K562 (cell line): ENCODE data around the gene HIPK1. TPM values are rescaled to one million over a fixed set of nuclear protein-coding genes. Genes with fewer than 3 reads are reported as not detected.

Experiments used
- ATAC-seq: fragments of 200-7000 bp; cut with Tn5 transposase; 3 replicates; pipeline ENCODE4 v1.9.1; 2020; ENCODE audit warnings: moderate library complexity
- BruUV-seq: library from RNA; stranded (reverse); fragments of 400-500 nt; replicated peaks from 2 replicates; lab custom pipeline; 2021; lab: Mats Ljungman, UMichigan
- CTCF ChIA-PET: fragments of 300-600 bp; formaldehyde crosslinking; extraction: SDS; loops from one replicate; lab custom pipeline; 2021; ENCODE audit warnings: low intra/inter-chr PET ratio; lab: Yijun Ruan, JAX
- POLR2A ChIA-PET: fragments of 300-600, 350-650 bp; sonication (Branson Sonifier 250); formaldehyde crosslinking; extraction: SDS; loops from one replicate; lab custom pipeline; 2021; ENCODE audit warnings: antibody characterized with exemption, inconsistent platforms; lab: Yijun Ruan, JAX
- DNase-seq, 4 experiments: peaks; one replicate each; pipeline versions ENCODE4 v3.0.0 to v3.0.0-alpha.2; 2011 to 2018; ENCODE audit warnings: low spot score in 3 of 4, mixed read lengths in 3 of 4; ENCODE audit errors: extremely low read depth in 1 of 4
- FAIRE-seq: peaks from 2 replicates; lab custom pipeline; 2011; peaks lifted over from hg19 to GRCh38; lab: Jason Lieb, UNC
- H2AFZ ChIP-seq: 2 replicates; pipeline ENCODE4 v1.6.0; 2011; ENCODE audit warnings: low read depth, low read length, control low read depth, inconsistent platforms
- H3K27ac ChIP-seq: fragments of 200-600 bp; 3 replicates; pipeline ENCODE4 v1.8.0; 2011; ENCODE audit warnings: low read depth, mild to moderate bottlenecking, control low read depth, inconsistent platforms, low read length, moderate library complexity, mixed read lengths; ENCODE audit errors: extremely low read depth
- H3K27me3 ChIP-seq, 2 experiments: fragments of 300-600 bp in 1 of 2; 2 replicates in 1 of 2; 3 replicates in 1 of 2; pipeline versions ENCODE4 v1.6.0 to v1.8.0; 2011; ENCODE audit warnings: inconsistent platforms in 2 of 2, low read length in 2 of 2, mild to moderate bottlenecking in 1 of 2, mixed read lengths in 1 of 2, moderate library complexity in 1 of 2; ENCODE audit not compliant: control insufficient read depth in 2 of 2, insufficient read depth in 2 of 2
- H3K36me3 ChIP-seq: fragments of 300-600 bp; 3 replicates; pipeline ENCODE4 v1.8.0; 2011; ENCODE audit warnings: mild to moderate bottlenecking, low read length, inconsistent platforms; ENCODE audit not compliant: control insufficient read depth, insufficient read depth
- H3K4me1 ChIP-seq, 2 experiments: fragments of 200-600 bp in 1 of 2; replicated peaks in 1 of 2; 2 replicates in 1 of 2; 3 replicates in 1 of 2; pipeline versions ENCODE4 v1.5.1 to v1.8.0; 2011; ENCODE audit warnings: inconsistent platforms in 2 of 2, low read length in 2 of 2, mild to moderate bottlenecking in 1 of 2, mixed read lengths in 1 of 2, moderate library complexity in 1 of 2; ENCODE audit not compliant: control insufficient read depth in 2 of 2, insufficient read depth in 2 of 2
- H3K4me2 ChIP-seq: 2 replicates; pipeline ENCODE4 v1.6.1; 2011; ENCODE audit warnings: low read length, control low read depth, inconsistent platforms, mixed read lengths; ENCODE audit not compliant: insufficient read depth
- H3K4me3 ChIP-seq: fragments of 200-600 bp; sonication (generic), shearing (Covaris generic); 2 replicates; pipeline ENCODE4 v1.5.1; 2016; ENCODE audit warnings: control low read depth, inconsistent platforms
- H3K79me2 ChIP-seq: fragments of 200-600 bp; 3 replicates; pipeline ENCODE4 v1.8.0; 2011; ENCODE audit warnings: low read length, inconsistent platforms; ENCODE audit not compliant: control insufficient read depth, insufficient read depth
- H3K9ac ChIP-seq, 2 experiments: 2 replicates each; pipeline versions ENCODE4 v1.6.0 to v1.6.1; 2011; ENCODE audit warnings: low read depth in 2 of 2, low read length in 2 of 2, control low read depth in 1 of 2, inconsistent platforms in 1 of 2, mild to moderate bottlenecking in 1 of 2, mixed read lengths in 1 of 2; ENCODE audit not compliant: insufficient read depth in 1 of 2
- H3K9me1 ChIP-seq: one replicate; pipeline ENCODE4 v1.6.0; 2011; ENCODE audit warnings: inconsistent platforms, mild to moderate bottlenecking, low read length, moderate library complexity; ENCODE audit not compliant: control insufficient read depth, insufficient read depth
- H3K9me3 ChIP-seq: replicated peaks from 2 replicates; pipeline ENCODE4 v1.5.1; 2011; ENCODE audit warnings: low read depth, low read length, inconsistent platforms; ENCODE audit not compliant: control insufficient read depth, insufficient read depth
- H4K20me1 ChIP-seq: replicated peaks from 2 replicates; pipeline ENCODE4 v1.6.1; 2011; ENCODE audit warnings: low read length, inconsistent platforms, mixed read lengths; ENCODE audit not compliant: control insufficient read depth, insufficient read depth
- CBX2 ChIP-seq: fragments of 200-600 bp; sonication (generic); IDR thresholded peaks from one replicate; pipeline ENCODE4 v1.6.1; 2012; ENCODE audit warnings: mild to moderate bottlenecking, low read length, inconsistent platforms; ENCODE audit not compliant: insufficient read depth, poor library complexity, severe bottlenecking
- CEBPB ChIP-seq: fragments of 450-650 bp; IDR thresholded peaks from 2 replicates; pipeline ENCODE4 v1.6.1; 2016; ENCODE audit warnings: missing genetic modification characterization, missing compliant biosample characterization
- FOS ChIP-seq: IDR thresholded peaks from 3 replicates; pipeline ENCODE4 v1.6.1; 2011; ENCODE audit not compliant: insufficient read length; ENCODE audit errors: extremely low read depth
- ID3 ChIP-seq, 2 experiments: fragments of 250-450 bp in 1 of 2; fragments of 450-650 bp in 1 of 2; sonication (Bioruptor Pico) in 1 of 2; IDR thresholded peaks; 2 replicates each; pipeline versions ENCODE4 v1.6.1 to v1.8.0; 2016 to 2021; ENCODE audit warnings: mild to moderate bottlenecking in 2 of 2, moderate library complexity in 2 of 2, missing compliant biosample characterization in 1 of 2, missing genetic modification characterization in 1 of 2
- LEF1 ChIP-seq: fragments of 450-650 bp; IDR thresholded peaks from 2 replicates; pipeline ENCODE4 v1.6.1; 2016; ENCODE audit warnings: mild to moderate bottlenecking
- MTA1 ChIP-seq: fragments of 450-650 bp; IDR thresholded peaks from 2 replicates; pipeline ENCODE4 v1.6.1; 2017; ENCODE audit warnings: borderline replicate concordance
- MTA2 ChIP-seq: fragments of 450-650 bp; IDR thresholded peaks from 2 replicates; pipeline ENCODE4 v1.6.1; 2016; ENCODE audit warnings: low read depth
- TAF7 ChIP-seq: fragments of 450-650 bp; IDR thresholded peaks from 2 replicates; pipeline ENCODE4 v1.6.1; 2016; ENCODE audit warnings: missing genetic modification characterization, missing compliant biosample characterization
- ZBTB26 ChIP-seq: fragments of 450-650 bp; formaldehyde crosslinking; IDR thresholded peaks from 2 replicates; pipeline ENCODE4 v1.4.0; 2022; ENCODE audit warnings: missing genetic modification characterization
- ZBTB9 ChIP-seq: fragments of 450-650 bp; formaldehyde crosslinking; IDR thresholded peaks from 2 replicates; pipeline ENCODE4 v1.4.0; 2020; ENCODE audit warnings: mild to moderate bottlenecking, moderate library complexity
- WGBS: fragments of 100-300 bp; shearing (Covaris generic); methylation state at CpG from one replicate; pipeline ENCODE4 v1.1.6; 2016; ENCODE audit warnings: low coverage, mixed read lengths; ENCODE audit not compliant: insufficient coverage; ENCODE audit errors: missing lambda C conversion rate; 5-methylcytosine and 5-hydroxymethylcytosine counted together
- in situ Hi-C: fragments of 300-500 bp; cut with MboI; formaldehyde crosslinking; loops from 4 replicates; pipeline ENCODE4 v1.15.0; 2018; ENCODE audit warnings: inconsistent platforms, mixed read lengths
- intact Hi-C: fragments of 100-400 bp; cut with micrococcal nuclease; formaldehyde crosslinking; loops from 2 replicates; pipeline ENCODE4 v1.14.2; 2022
- polyA plus RNA-seq, 8 experiments: library from polyadenylated mRNA; depleted of rRNA in 4 of 8; stranded (reverse) in 5 of 8; unstranded in 3 of 8; fragments of >200 nt; fragmentation: Nextera tagmentation in 2 of 8; fragmentation: Illumina TruSeq in 1 of 8; extraction: Ambion mirVana in 2 of 8; extraction: Trizol in 1 of 8; gene quantifications; 2 replicates each; pipeline versions ENCODE4 v1.2.1 to v1.2.3, GENCODE V29; 2011 to 2014; ENCODE audit warnings: inconsistent platforms in 1 of 8, missing spikeins in 1 of 8
- total RNA-seq, 7 experiments: library from RNA; depleted of rRNA in 6 of 7; stranded (reverse); fragments of >200 nt in 6 of 7; fragmentation: Illumina TruSeq in 2 of 7; extraction: Trizol in 2 of 7; gene quantifications; 2 replicates each; pipeline versions ENCODE4 v1.2.1 to v1.2.3, GENCODE V29; 2011 to 2021; ENCODE audit warnings: low replicate concordance in 1 of 7
- TF ChIP-seq, protein P1 (sequence below): fragments of 250-450 bp; sonication (Bioruptor Pico); IDR thresholded peaks from 2 replicates; pipeline ENCODE4 v1.9.0; 2021; ENCODE audit warnings: mild to moderate bottlenecking, inconsistent platforms
- TF ChIP-seq, protein P2 (sequence below): fragments of 450-650 bp; IDR thresholded peaks from 2 replicates; pipeline ENCODE4 v1.6.1; 2018; ENCODE audit warnings: mild to moderate bottlenecking, low read depth; ENCODE audit not compliant: partially characterized antibody
- TF ChIP-seq, protein P3 (sequence below): fragments of 250-450 bp; sonication (Bioruptor Pico); IDR thresholded peaks from 2 replicates; pipeline ENCODE4 v1.8.0; 2022; ENCODE audit warnings: moderate library complexity, mild to moderate bottlenecking, inconsistent platforms

HIPK1 gene
- total and polyA plus RNA-seq, 9 of the 15 experiments (the other 6 are each of a cell fraction or from before 2014, with no cell fraction given) = 10.0 to 57.9 (median 29.6) TPM

DNA sequence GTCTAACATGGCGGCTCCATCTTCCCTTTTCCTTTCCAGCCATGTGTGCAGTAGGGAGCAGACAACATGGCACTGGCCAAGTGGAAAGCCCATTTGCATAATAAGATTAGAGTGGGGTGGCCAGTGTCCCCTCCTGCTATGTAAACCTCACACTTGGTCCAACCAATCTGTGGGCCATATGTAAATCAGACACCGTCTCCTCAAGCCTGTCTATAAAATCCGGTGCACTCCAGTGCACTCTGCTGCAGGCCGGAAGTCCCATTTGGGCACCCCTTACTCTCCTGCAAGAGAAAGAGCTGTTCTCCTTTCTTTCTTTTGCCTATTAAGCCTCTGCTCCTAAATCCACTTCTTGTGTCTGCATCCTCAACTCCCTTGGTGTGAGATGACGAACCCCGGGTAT, 94.3 kb downstream of the HIPK1 start (continued):
- TF ChIP-seq, protein P1, sequence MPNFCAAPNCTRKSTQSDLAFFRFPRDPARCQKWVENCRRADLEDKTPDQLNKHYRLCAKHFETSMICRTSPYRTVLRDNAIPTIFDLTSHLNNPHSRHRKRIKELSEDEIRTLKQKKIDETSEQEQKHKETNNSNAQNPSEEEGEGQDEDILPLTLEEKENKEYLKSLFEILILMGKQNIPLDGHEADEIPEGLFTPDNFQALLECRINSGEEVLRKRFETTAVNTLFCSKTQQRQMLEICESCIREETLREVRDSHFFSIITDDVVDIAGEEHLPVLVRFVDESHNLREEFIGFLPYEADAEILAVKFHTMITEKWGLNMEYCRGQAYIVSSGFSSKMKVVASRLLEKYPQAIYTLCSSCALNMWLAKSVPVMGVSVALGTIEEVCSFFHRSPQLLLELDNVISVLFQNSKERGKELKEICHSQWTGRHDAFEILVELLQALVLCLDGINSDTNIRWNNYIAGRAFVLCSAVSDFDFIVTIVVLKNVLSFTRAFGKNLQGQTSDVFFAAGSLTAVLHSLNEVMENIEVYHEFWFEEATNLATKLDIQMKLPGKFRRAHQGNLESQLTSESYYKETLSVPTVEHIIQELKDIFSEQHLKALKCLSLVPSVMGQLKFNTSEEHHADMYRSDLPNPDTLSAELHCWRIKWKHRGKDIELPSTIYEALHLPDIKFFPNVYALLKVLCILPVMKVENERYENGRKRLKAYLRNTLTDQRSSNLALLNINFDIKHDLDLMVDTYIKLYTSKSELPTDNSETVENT (CRISPR knock-in tag) = no peak
- TF ChIP-seq CBX2 = no peak
- TF ChIP-seq, all 486 proteins: peak for 4

DNA sequence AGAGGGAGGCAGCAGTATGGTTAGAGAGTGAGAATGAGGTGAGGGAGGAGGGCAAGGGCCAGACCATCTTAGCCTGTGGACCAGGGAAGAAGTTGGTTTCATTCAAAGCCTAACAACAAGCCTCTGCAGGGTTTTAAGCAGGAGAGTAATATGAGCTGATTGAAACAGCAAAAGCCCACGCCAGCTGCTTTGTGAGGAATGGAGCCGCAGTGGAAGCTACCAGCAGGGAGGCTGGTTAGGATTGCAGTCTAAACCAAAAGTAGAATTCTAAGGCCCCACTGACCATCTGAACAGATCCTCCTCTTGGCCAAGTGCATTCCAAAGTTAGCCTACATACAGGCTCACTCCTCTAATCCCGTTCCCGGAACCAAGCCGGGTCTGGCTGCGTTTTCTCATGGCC, 94.9 kb downstream of the HIPK1 start:
- Histone ChIP-seq H3K9me3 (no peaks in the 10 kb centered on the region; the same call in 1 of the 2 replicates), H3K79me2 (no peaks in the 10 kb centered on the region), H3K4me3 (no peak overlapping the region), H3K27ac (no peak overlapping the region), H4K20me1 (no peaks in the 10 kb centered on the region), H3K4me2 (0 out of 2 replicates have a peak overlapping the region, but pooled peaks have one; percentile 6), H3K27me3 (peaks cover 3 to 8% of the 10 kb centered on the region in 2 experiments; a peak in 3 of 5 replicates), H3K36me3 (no peaks in the 10 kb centered on the region), H2AFZ (peak overlapping the region; percentile 51), H3K9me1 (no peaks in the 10 kb centered on the region), H3K9ac (no peak overlapping the region), H3K4me1 (no peaks in the 10 kb centered on the region)
- in situ Hi-C loops (no loop called here), intact Hi-C loops (no loop called here)
- POLR2A ChIA-PET = interaction anchor here (1.1 to 1.2 kb wide), 2 partner anchors 9 to 78 kb away, joined by 3 to 4 read pairs; no protein-coding TSS in a partner anchor
- CTCF ChIA-PET = no interaction called here
- no TSS peak for BruUV-seq
- WGBS = 27% methylated on average over 6 of the region's 6 CpGs
- DNase-seq = no peak
- FAIRE-seq = no peak
- no peak; the same call in 1 of the 3 replicates for ATAC-seq
- TF ChIP-seq LEF1 = no peak
- no peak for TF ChIP-seq ZBTB26 (CRISPR knock-in tag)
- no peak for TF ChIP-seq CEBPB (tag)
- no peak for TF ChIP-seq MTA2
- no peak for TF ChIP-seq ID3 (CRISPR knock-in tag; IDR thresholded peaks at IDR 0.05)
- no peak for TF ChIP-seq ID3 (tag; IDR thresholded peaks at IDR 0.05)
- TF ChIP-seq FOS = no peak
- TF ChIP-seq, protein P2, sequence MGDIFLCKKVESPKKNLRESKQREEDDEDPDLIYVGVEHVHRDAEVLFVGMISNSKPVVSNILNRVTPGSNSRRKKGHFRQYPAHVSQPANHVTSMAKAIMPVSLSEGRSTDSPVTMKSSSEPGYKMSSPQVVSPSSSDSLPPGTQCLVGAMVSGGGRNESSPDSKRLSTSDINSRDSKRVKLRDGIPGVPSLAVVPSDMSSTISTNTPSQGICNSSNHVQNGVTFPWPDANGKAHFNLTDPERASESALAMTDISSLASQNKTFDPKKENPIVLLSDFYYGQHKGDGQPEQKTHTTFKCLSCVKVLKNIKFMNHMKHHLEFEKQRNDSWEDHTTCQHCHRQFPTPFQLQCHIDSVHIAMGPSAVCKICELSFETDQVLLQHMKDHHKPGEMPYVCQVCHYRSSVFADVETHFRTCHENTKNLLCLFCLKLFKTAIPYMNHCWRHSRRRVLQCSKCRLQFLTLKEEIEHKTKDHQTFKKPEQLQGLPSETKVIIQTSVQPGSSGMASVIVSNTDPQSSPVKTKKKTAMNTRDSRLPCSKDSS = no peak
- TF ChIP-seq, protein P3, sequence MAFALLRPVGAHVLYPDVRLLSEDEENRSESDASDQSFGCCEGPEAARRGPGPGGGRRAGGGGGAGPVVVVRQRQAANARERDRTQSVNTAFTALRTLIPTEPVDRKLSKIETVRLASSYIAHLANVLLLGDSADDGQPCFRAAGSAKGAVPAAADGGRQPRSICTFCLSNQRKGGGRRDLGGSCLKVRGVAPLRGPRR (CRISPR knock-in tag) = no peak
- TF ChIP-seq ZBTB9 (CRISPR knock-in tag) = no peak
- no peak for TF ChIP-seq MTA1
- TF ChIP-seq TAF7 (tag) = no peak
